ENCODE results near the gene MAP1LC3B.

MAP1LC3B gene

GRCh38 chr16:87453326-87453725, 61.2 kb downstream of the MAP1LC3B start:
- DNase-seq (ENCODE audit: low read depth in 3 of 3, low spot score in 1 of 3): no peak
